Measurements from ENCODE around the gene AP1M2. TPM values are rescaled to one million over a fixed set of nuclear protein-coding genes. Genes with fewer than 3 reads are reported as not detected.

AP1M2 gene
- total RNA-seq, 1 experiment from 2014 or later: 146 TPM

DNA sequence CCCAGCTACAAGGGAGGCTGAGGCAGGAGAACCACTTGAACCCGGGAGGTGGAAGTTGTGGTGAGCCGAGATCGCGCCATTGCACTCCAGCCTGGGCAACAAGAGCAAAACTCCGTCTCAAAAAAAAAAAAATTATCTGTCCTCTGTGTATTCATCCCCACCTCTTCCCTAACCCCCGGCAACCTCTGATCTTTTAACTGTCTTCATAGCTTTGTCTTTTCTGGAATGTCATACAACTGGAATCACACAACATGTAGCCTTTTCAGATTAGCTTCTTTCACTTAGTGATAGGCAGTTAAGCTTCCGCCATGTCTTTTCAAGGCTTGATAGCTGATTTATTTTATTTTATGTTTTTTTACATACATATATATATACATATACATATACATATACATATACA is 61.5 kb downstream of the AP1M2 start:
- TF ChIP-seq, protein P1, sequence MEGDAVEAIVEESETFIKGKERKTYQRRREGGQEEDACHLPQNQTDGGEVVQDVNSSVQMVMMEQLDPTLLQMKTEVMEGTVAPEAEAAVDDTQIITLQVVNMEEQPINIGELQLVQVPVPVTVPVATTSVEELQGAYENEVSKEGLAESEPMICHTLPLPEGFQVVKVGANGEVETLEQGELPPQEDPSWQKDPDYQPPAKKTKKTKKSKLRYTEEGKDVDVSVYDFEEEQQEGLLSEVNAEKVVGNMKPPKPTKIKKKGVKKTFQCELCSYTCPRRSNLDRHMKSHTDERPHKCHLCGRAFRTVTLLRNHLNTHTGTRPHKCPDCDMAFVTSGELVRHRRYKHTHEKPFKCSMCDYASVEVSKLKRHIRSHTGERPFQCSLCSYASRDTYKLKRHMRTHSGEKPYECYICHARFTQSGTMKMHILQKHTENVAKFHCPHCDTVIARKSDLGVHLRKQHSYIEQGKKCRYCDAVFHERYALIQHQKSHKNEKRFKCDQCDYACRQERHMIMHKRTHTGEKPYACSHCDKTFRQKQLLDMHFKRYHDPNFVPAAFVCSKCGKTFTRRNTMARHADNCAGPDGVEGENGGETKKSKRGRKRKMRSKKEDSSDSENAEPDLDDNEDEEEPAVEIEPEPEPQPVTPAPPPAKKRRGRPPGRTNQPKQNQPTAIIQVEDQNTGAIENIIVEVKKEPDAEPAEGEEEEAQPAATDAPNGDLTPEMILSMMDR (conservative IDR thresholded peaks at IDR 0.05): no peak
- Mint-ChIP-seq H3K27me3 (ENCODE audit: low read depth) (peaks cover 3% of the 10 kb centered on the region), H3K4me1 (no peaks in the 10 kb centered on the region)

More for the DNA sequence above, 61.5 kb downstream of the AP1M2 start:
- Histone ChIP-seq H3K23ac (ENCODE audit: insufficient read length, low read depth, low read length) (no peak overlapping the region), H3K18ac (ENCODE audit: insufficient read length, low read depth, low read length) (no peak overlapping the region), H2BK20ac (ENCODE audit: low read depth, low read length, poor library complexity, severe bottlenecking) (no peak overlapping the region), H3K79me2 (ENCODE audit: insufficient read depth, low read length) (no peaks in the 10 kb centered on the region), H3K9ac (ENCODE audit: extremely low read depth, insufficient read length, low read length) (no peak overlapping the region), H2BK12ac (ENCODE audit: insufficient read length, low read depth, low read length) (no peak overlapping the region), H4K20me1 (ENCODE audit: control insufficient read depth, insufficient read depth, insufficient read length) (no peaks in the 10 kb centered on the region), H3K4me2 (ENCODE audit: insufficient read depth, insufficient read length, low read length) (no peak overlapping the region), H3K79me1 (ENCODE audit: insufficient read depth, low read depth, low read length, poor library complexity, severe bottlenecking) (no peaks in the 10 kb centered on the region), H3K23me2 (ENCODE audit: insufficient read length, low read depth, low read length, poor library complexity, severe bottlenecking) (no peaks in the 10 kb centered on the region), H3T11ph (ENCODE audit: low read length) (no peak overlapping the region), H3K27ac (ENCODE audit: insufficient read length, low read depth, low read length) (no peak overlapping the region), H2BK15ac (ENCODE audit: low read depth, low read length) (no peak overlapping the region), H3K4me1 (ENCODE audit: insufficient read depth, low read length) (no peaks in the 10 kb centered on the region), H3K27me3 (ENCODE audit: insufficient read depth, low read length) (no peaks in the 10 kb centered on the region), H4K8ac (replicated peaks; ENCODE audit: insufficient read length, low read depth, low read length) (no peak overlapping the region), H2BK5ac (ENCODE audit: insufficient read length, low read length) (no peak overlapping the region), H4K5ac (ENCODE audit: insufficient read length, low read depth, low read length) (no peak overlapping the region), H3K14ac (ENCODE audit: insufficient read depth, low read length) (no peak overlapping the region), H4K91ac (ENCODE audit: insufficient read length, low read depth, low read length) (no peak overlapping the region), H2BK120ac (ENCODE audit: low read depth, low read length, poor library complexity, severe bottlenecking) (no peak overlapping the region), H3K56ac (ENCODE audit: insufficient read length, low read depth, low read length) (no peak overlapping the region), H3K4ac (ENCODE audit: low read depth, low read length) (no peak overlapping the region), H3K9me3 (ENCODE audit: control insufficient read depth, low read depth, low read length) (no peaks in the 10 kb centered on the region), H2AFZ (ENCODE audit: low read length) (no peak overlapping the region), H2AK5ac (ENCODE audit: insufficient read length, low read length) (no peak overlapping the region)
- H3K36me3 Mint-ChIP-seq (ENCODE audit: insufficient read depth in 1 of 3, low read depth in 3 of 3): no peaks in the 10 kb centered on the region
- DNase-seq: no peak
- WGBS (ENCODE audit: extremely low coverage, insufficient read length, low lambda C conversion rate): no CpG with 5 or more reads among the region's 7 CpGs
- no peak overlapping the region for H3K4me3 Mint-ChIP-seq
- no peak overlapping the region for H3K27ac Mint-ChIP-seq
- no peaks in the 10 kb centered on the region for H3K9me3 Mint-ChIP-seq

Data from H9 (cell line).